Activated CD8-positive, alpha-beta memory T cell treated with anti-CD3 and anti-CD28 coated beads for 1 hour (primary cell): ENCODE data around the gene PPEF1.
"Not testable (repeated sequence)": the region's sequence is repeated elsewhere in the genome, so short reads cannot be mapped to it uniquely, and the experiment has no call there.

Experiments used
- DNase-seq, 2 donors: peaks; one replicate each; pipeline ENCODE4 v3.0.0-alpha.2; 2020; ENCODE audit warnings: low read depth in 1 of 2; ENCODE audit errors: extremely low read depth in 1 of 2

PPEF1 gene

GRCh38 chrX:18792828-18793227 is 85.4 kb downstream of the PPEF1 start:
- no peak for DNase-seq

- DNase-seq = no peak
Observed at GRCh38 chrX:18793601-18794089, 86.2 kb downstream of the PPEF1 start.

GRCh38 chrX:18797141-18797540 is 89.7 kb downstream of the PPEF1 start:
- DNase-seq = no peak

GRCh38 chrX:18799911-18800310 is 92.5 kb downstream of the PPEF1 start:
- DNase-seq = no peak

DNA sequence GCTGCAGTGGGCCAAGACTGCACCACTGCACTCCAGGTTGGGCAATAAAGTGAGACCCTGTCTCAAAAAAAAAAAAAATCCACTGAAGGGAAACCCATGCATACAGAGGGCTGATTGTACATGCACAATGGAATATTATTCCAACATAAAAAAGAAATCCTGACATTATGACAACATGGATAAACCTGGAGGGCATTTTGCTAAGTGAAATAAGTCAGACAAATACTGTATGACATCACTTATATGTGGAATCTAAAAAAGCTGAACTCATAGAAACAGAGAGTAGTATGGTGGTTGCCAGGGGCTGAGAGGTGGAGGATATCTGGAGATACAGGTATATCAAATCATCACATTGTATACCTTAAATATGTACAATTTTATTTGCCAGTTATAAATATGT is 102.2 kb downstream of the PPEF1 start:
- DNase-seq = no peak

DNA sequence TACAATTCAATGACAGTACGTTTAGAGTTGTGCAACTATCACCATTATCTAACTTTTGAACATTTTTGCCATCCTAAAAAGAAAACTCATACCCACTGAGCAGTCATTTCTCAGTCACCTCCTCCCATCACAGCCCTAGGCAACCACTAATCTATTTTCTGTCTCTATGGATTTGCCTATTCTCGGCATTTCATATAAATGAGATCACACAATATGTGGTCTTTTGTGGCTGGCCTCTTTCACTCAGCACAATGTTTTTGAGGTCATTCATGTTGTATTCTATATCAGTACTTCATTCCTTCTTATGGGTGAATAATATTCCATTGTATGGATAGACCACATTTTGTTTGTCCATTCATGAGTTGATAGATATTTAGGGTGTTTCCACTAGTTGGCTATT is 103.0 kb downstream of the PPEF1 start:
- no peak for DNase-seq

- no peak for DNase-seq
Observed at GRCh38 chrX:18825375-18825774, 117.9 kb downstream of the PPEF1 start.

GRCh38 chrX:18828832-18829404 is 121.5 kb downstream of the PPEF1 start:
- no peak for DNase-seq

- no peak for DNase-seq
Observed at GRCh38 chrX:18833071-18833731, 125.8 kb downstream of the PPEF1 start.

DNA sequence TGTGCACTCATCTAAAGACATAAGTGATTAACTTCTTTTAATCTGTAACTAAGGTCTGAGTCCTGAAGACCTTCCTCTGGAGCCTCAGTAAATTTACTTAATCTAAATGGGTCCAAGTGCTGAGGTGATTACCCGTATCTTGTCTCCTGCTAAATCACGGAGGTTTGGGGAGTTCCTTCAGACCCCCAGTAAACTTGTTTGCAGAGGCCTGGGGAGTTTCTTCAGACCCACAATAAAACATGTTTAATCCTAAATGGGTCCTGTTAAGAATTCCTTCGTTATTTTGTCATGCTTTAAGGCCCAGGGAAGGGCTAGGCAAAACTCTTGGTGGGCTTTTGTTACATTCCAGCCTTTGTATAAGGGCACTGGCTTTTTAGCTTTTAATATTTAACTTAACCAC is 140.5 kb downstream of the PPEF1 start:
- not testable (repeated sequence) for DNase-seq

DNA sequence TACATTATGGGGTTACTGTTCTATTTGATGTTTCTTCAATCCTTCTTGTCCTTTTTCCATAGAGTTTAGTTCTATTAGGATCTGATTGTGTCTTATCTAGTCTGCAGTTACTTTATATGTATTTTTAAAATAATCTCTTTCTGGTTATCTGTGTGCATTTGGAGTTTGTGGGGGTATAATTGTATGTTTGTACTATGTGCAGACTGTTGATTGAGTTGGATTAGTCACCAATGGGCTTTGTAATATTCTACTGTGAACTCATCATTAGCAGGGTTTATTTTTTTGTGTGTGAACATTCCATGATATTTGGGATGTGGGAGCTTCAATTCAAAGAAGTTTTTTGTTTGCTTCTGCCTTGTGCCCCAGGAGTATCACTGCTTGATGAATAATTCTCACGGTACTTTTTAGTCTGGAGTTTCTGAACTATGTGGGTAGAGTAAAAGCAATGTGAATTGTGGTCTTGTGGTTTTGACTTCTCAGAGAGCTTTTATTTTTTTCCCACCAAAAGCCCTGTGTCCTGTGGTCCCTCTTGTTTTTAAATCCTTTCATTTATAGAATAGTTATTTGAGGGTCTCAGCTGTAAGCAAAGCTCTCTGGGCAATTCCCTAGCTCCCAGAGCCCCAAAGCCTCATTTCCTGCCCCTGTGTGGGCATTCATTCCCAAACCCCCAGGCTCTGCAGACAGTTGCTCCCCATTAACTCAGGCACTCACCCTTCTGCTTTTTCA is 148.6 kb downstream of the PPEF1 start:
- no peak for DNase-seq

- no peak for DNase-seq
Observed at GRCh38 chrX:18856645-18856997, 149.2 kb downstream of the PPEF1 start.

- no peak for DNase-seq
Observed at GRCh38 chrX:18861511-18861910, 154.1 kb downstream of the PPEF1 start.

DNA sequence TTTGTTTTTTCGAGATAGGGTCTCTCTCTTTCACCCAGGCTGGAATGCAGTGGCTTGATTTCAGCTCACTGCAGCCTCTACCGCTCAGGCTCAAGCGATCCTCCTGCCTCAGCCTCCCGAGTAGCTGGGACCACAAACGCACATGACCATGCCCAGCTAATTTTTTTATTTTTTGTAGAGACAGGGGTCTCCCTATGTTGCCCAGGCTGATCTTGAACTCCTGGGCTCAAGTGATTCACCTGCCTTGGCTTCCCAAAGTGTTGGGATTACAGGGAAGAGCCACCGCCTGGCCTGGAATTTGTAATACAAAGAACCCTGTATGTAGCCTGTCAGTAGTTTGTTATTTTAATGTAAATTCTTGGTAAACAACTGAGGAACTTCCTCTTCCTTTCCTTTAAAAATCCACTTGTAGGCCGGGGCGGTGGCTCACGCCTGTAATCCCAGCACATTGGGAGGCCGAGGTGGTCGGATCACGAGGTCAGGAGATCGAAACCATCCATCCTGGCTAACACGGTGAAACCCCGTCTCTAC is 157.0 kb downstream of the PPEF1 start:
- DNase-seq = no peak

DNA sequence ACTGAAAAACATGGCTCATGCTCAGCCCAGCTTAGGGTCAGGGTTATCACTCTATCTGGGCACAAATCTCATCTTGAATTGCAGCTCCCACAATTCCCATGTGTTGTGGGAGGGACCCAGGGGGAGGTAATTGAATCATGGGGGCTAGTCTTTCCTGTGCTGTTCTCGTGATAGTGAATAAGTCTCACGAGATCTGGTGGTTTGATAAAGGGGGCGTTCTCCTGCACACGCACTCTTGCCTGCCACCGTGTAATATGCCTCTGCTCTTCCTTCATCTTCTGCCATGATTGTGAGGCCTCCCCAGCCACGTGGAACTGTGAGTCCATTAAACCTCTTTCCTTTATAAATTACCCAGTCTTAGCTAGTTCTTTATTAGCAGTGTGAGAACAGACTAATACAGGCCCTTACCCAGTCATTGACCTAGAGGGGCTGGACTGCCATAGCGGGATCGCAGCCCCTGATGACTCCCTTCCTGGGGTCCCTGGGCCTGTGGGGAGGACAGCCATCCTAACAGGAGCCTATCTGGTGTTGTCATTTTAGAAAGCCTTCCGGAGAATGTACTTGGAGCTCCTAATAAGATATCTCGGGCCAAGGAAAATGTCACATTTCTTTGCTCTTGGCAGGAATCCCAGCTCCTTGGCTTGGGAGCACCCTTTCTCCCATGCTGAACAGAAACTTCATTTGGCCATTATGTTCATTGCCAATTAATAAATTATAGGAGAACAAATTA is 163.9 kb downstream of the PPEF1 start:
- DNase-seq = no peak

DNA sequence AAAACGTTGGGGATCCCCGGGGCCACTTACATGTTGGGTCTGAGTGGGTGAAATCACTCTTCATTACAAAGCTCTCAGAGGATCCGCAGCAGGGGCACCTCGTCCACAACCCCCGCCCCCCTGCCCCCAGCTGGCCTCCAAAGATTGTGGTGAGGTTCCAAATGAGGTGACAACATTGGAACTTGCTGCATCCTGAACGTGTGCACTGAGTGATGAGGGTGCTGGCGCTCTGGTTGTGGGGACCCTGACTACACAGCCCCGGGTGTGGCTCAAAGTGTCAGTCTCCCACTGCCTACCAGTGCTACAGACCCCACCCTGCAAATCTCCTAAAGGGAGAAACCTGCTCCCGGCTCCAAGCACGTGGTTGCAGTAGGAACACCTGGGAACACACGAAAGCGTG is 164.5 kb downstream of the PPEF1 start:
- DNase-seq = no peak

GRCh38 chrX:18872621-18873020 is 165.2 kb downstream of the PPEF1 start:
- DNase-seq = no peak

GRCh38 chrX:18873189-18873791 is 165.8 kb downstream of the PPEF1 start:
- DNase-seq = no peak

DNA sequence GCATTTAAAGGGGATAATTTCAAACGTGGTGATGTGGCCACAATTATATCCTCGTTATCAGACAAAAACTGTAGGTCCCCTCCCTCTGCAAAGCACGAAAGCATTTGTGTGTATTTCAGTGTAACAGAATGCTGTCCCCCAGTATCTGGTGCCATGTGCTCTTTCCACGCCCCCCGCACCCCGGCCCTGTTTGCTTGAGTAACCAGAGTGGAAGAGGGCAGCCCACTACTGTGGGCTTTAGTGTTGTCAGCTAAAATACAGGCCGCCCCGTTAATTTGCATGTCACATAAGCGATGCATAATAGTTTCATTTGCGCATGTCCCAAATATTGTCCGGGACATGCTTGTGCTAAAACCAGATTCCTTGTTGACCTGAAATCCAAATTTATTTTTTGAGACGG is 166.4 kb downstream of the PPEF1 start:
- no peak for DNase-seq

- no peak for DNase-seq
Observed at GRCh38 chrX:18874560-18875255, 167.3 kb downstream of the PPEF1 start.
